ENCODE measurements around the gene H3-3A. TPM values are rescaled to one million over a fixed set of nuclear protein-coding genes. Genes with fewer than 3 reads are reported as not detected.

H3-3A gene
- total and polyA plus RNA-seq, 10 of the 15 experiments (the other 5 are each of a cell fraction or from before 2014, with no cell fraction given): 215 to 486 (median 393) TPM

DNA sequence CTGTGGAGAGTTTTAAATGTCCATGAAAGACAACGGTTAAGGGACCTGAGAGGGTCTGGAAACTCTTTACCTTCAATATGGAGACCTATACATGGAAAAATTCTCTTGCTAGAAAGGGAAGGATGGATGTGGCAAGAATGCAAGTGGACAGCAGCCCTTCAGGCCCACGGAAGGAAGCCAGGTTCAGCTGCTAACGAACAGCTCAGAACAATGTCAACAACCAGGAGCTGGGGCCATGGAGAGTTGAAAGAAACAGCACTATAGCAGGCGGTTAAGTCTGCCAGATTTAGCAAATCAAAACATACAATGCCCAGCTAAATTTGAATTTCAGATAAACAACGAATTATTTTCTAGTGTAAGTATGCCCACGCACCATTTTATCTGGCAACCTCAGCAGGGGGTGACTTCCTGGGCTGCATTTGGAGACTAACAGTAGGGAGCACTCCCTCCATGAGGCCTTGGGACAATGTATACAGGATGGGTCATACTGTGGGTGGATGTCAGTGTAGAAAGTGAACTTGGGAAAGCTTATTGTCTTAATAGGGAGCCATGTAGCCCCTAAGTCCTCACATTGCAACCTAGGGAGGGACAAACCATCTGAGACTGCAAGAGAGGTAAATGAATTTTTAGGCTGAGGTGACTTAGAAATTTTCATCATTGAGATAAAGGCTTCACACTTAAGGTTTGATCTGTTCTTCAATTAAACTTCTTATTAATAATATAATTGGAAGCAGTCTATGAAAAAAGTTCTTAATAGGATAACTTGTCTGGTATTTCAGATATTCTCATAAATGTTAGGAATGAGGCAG lies 7.8 kb upstream of the H3-3A start:
- Histone ChIP-seq H3K9me3 (replicated peaks; ENCODE audit: control insufficient read depth, insufficient read depth, low read length) (no peaks in the 10 kb centered on the region), H3K27me3 (replicated peaks in 1 of 2; ENCODE audit: control insufficient read depth in 2 of 2, insufficient read depth in 2 of 2, low read length in 1 of 2) (no peaks in the 10 kb centered on the region), H3K4me2 (ENCODE audit: control insufficient read depth, insufficient read depth) (no peak overlapping the region), H3K27ac (ENCODE audit: control insufficient read depth, insufficient read depth) (no peak overlapping the region), H3K79me2 (ENCODE audit: control insufficient read depth, insufficient read depth, low read length) (no peaks in the 10 kb centered on the region), H3K9ac (ENCODE audit: control insufficient read depth, insufficient read depth, low read length) (no peak overlapping the region), H2AFZ (ENCODE audit: control insufficient read depth, low read depth, low read length) (no peak overlapping the region), H4K20me1 (ENCODE audit: control insufficient read depth, insufficient read depth) (no peaks in the 10 kb centered on the region), H3K36me3 (ENCODE audit: control insufficient read depth in 2 of 2, insufficient read depth in 2 of 2, low read length in 1 of 2) (no peaks in the 10 kb centered on the region), H3K4me1 (ENCODE audit: control insufficient read depth, insufficient read depth, low read length) (no peaks in the 10 kb centered on the region), H3K4me3 (no peak overlapping the region)
- no TSS peak for BruUV-seq (replicated peaks)
- RAD21 ChIA-PET (ENCODE audit: unreplicated experiment): no interaction called here
- no peak for DNase-seq (ENCODE audit: low read depth, low spot score)
- intact Hi-C loops (cut with micrococcal nuclease; ENCODE audit: unreplicated experiment): no loop called here
- TF ChIP-seq WRNIP1 (IDR thresholded peaks at IDR 0.05; ENCODE audit: borderline replicate concordance, low read depth, low read length) (no peak), SPI1 (IDR thresholded peaks at IDR 0.05; ENCODE audit: borderline replicate concordance, insufficient read depth, low read depth, low read length) (no peak), ZNF622 (IDR thresholded peaks at IDR 0.05) (no peak), USF1 (IDR thresholded peaks at IDR 0.05; ENCODE audit: borderline replicate concordance, extremely low read length, insufficient read depth, low read depth, low read length) (no peak)
- POLR2A ChIA-PET: interaction anchor here (0.7 to 1.0 kb wide), 2 partner anchors 11 to 19 kb away, joined by 3 to 8 read pairs; no protein-coding TSS in a partner anchor
- 76% methylated on average over 6 of the region's 6 CpGs for WGBS (ENCODE audit: insufficient coverage, insufficient replicate concordance, low lambda C conversion rate, missing lambda C conversion rate)
- SMC1A ChIA-PET (ENCODE audit: uncharacterized antibody, unreplicated experiment): interaction anchor here (0.7 to 1.5 kb wide), 3 partner anchors 21 to 1059 kb away, joined by 3 to 5 read pairs (median 3); no protein-coding TSS in a partner anchor
- ATAC-seq: no peak
- CTCF ChIA-PET: interaction anchor here (1.0 to 1.4 kb wide), 2 partner anchors 10 to 64 kb away, joined by 3 to 6 read pairs; no protein-coding TSS in a partner anchor
- no peak for FAIRE-seq
- in situ Hi-C loops (cut with MboI): no loop called here

All from GM12878 (cell line).